ENCODE measurements around the gene EPRS1. TPM values are rescaled to one million over a fixed set of nuclear protein-coding genes. Genes with fewer than 3 reads are reported as not detected.

The EPRS1 gene
- total and polyA plus RNA-seq, 9 of the 15 experiments (the other 6 are each of a cell fraction or from before 2014, with no cell fraction given), result 129 to 291 (median 248) TPM

GRCh38 chr1:220046052-220046930, at the start of gene EPRS1 (continued):
- TF ChIP-seq HOXB6 (CRISPR knock-in tag; IDR thresholded peaks at IDR 0.05; ENCODE audit: borderline replicate concordance) (no peak), TARDBP (IDR thresholded peaks at IDR 0.05) (peak; percentile 73; the same call in 1 of the 2 replicates), NR4A1 (CRISPR knock-in tag; IDR thresholded peaks at IDR 0.05) (peak; percentile 75; the same call in 1 of the 2 replicates), NR4A1 (tag; IDR thresholded peaks at IDR 0.05) (0 out of 2 replicates have a peak, but pooled peaks have one; percentile 44), ZNF830 (CRISPR knock-in tag; IDR thresholded peaks at IDR 0.05) (0 out of 2 replicates have a peak, but pooled peaks have one; percentile 37), ELK1 (CRISPR knock-in tag; IDR thresholded peaks at IDR 0.05) (no peak), TAF7 (tag; IDR thresholded peaks at IDR 0.05) (0 out of 2 replicates have a peak, but pooled peaks have one; percentile 30), AFF4 (CRISPR knock-in tag; IDR thresholded peaks at IDR 0.05) (peak; percentile 93), MIER1 (IDR thresholded peaks at IDR 0.05; ENCODE audit: low read depth) (0 out of 2 replicates have a peak, but pooled peaks have one; percentile 17), POLR3A (IDR thresholded peaks at IDR 0.05; ENCODE audit: borderline replicate concordance, extremely low read depth, insufficient read depth, insufficient read length) (no peak), BRD9 (IDR thresholded peaks at IDR 0.05; ENCODE audit: low read depth, partially characterized antibody) (peak; percentile 20), ZNF583 (CRISPR knock-in tag; IDR thresholded peaks at IDR 0.05) (no peak; the same call in 1 of the 2 replicates), ZBTB43 (CRISPR knock-in tag; IDR thresholded peaks at IDR 0.05) (peak; percentile 82; the same call in 1 of the 2 replicates), ATF1 (CRISPR knock-in tag; IDR thresholded peaks at IDR 0.05) (peak; percentile 92), ATF1 (tag; IDR thresholded peaks at IDR 0.05) (peak; percentile 98), MTF1 (CRISPR knock-in tag; IDR thresholded peaks at IDR 0.05; ENCODE audit: borderline replicate concordance) (no peak), ZFP91 (CRISPR knock-in tag; IDR thresholded peaks at IDR 0.05) (no peak), NFATC3 (IDR thresholded peaks at IDR 0.05) (peak; percentile 63; the same call in 1 of the 2 replicates), FIP1L1 (IDR thresholded peaks at IDR 0.05; ENCODE audit: low read depth, low read length, poor library complexity, severe bottlenecking) (peak; percentile 79), ZNF507 (tag; conservative IDR thresholded peaks at IDR 0.05) (no peak)
